ENCODE data around the gene FHL3.

- TF ChIP-seq, protein P1, sequence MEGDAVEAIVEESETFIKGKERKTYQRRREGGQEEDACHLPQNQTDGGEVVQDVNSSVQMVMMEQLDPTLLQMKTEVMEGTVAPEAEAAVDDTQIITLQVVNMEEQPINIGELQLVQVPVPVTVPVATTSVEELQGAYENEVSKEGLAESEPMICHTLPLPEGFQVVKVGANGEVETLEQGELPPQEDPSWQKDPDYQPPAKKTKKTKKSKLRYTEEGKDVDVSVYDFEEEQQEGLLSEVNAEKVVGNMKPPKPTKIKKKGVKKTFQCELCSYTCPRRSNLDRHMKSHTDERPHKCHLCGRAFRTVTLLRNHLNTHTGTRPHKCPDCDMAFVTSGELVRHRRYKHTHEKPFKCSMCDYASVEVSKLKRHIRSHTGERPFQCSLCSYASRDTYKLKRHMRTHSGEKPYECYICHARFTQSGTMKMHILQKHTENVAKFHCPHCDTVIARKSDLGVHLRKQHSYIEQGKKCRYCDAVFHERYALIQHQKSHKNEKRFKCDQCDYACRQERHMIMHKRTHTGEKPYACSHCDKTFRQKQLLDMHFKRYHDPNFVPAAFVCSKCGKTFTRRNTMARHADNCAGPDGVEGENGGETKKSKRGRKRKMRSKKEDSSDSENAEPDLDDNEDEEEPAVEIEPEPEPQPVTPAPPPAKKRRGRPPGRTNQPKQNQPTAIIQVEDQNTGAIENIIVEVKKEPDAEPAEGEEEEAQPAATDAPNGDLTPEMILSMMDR (IDR thresholded peaks at IDR 0.05) = no peak
- TF ChIP-seq POLR2A (IDR thresholded peaks at IDR 0.05) = no peak
Measured at GRCh38 chr1:38004284-38005108, 818 bp downstream of the FHL3 start.

All from heart left ventricle (tissue), 13 donors.